DND-41 (cell line): Measurements from ENCODE around the gene KRT81.

Source experiments
- ATAC-seq: fragments of 200-7000 bp; cut with Tn5 transposase; 3 replicates; pipeline ENCODE4 v1.9.1; 2021; ENCODE audit warnings: low read depth; ENCODE audit not compliant: insufficient read depth
- DNase-seq: peaks from one replicate; pipeline ENCODE4 v3.0.0-alpha.2; 2020
- H2AFZ ChIP-seq: 2 replicates; pipeline ENCODE4 v1.6.0; 2012; ENCODE audit warnings: low read depth, low read length
- H3K27ac ChIP-seq: 2 replicates; pipeline ENCODE4 v1.5.1; 2012; ENCODE audit warnings: low read length, inconsistent platforms
- H3K27me3 ChIP-seq: fragments of 200-600 bp; sonication (generic); 2 replicates; pipeline ENCODE4 v1.6.0; 2012; ENCODE audit warnings: low read length, mild to moderate bottlenecking, inconsistent platforms; ENCODE audit not compliant: insufficient read depth, poor library complexity
- H3K36me3 ChIP-seq: 2 replicates; pipeline ENCODE4 v1.5.1; 2012; ENCODE audit warnings: low read length, inconsistent platforms; ENCODE audit not compliant: insufficient read depth
- H3K4me1 ChIP-seq: 2 replicates; pipeline ENCODE4 v1.5.1; 2012; ENCODE audit warnings: mild to moderate bottlenecking, low read length; ENCODE audit not compliant: insufficient read depth
- H3K4me2 ChIP-seq: 2 replicates; pipeline ENCODE4 v1.6.0; 2012; ENCODE audit warnings: mild to moderate bottlenecking, moderate library complexity, low read length, inconsistent platforms; ENCODE audit not compliant: insufficient read depth
- H3K4me3 ChIP-seq, 2 experiments: fragments of 200-600 bp in 1 of 2; shearing (Covaris generic) in 1 of 2; 2 replicates each; pipeline ENCODE4 v1.5.1; 2012 to 2016; ENCODE audit warnings: inconsistent platforms in 2 of 2, low read length in 2 of 2, mild to moderate bottlenecking in 2 of 2, low read depth in 1 of 2, moderate library complexity in 1 of 2
- H3K79me2 ChIP-seq: 2 replicates; pipeline ENCODE4 v1.6.0; 2012; ENCODE audit warnings: low read length, inconsistent platforms; ENCODE audit not compliant: insufficient read depth
- H3K9ac ChIP-seq: 2 replicates; pipeline ENCODE4 v1.6.0; 2012; ENCODE audit warnings: low read depth, mild to moderate bottlenecking, inconsistent platforms, low read length, moderate library complexity
- H3K9me3 ChIP-seq: 2 replicates; pipeline ENCODE4 v1.5.1; 2012; ENCODE audit warnings: low read length, moderate library complexity, mild to moderate bottlenecking, inconsistent platforms; ENCODE audit not compliant: insufficient read depth, severe bottlenecking
- H4K20me1 ChIP-seq: 2 replicates; pipeline ENCODE4 v1.6.0; 2012; ENCODE audit warnings: low read length; ENCODE audit not compliant: insufficient read depth
- EZH2 ChIP-seq: IDR thresholded peaks from 3 replicates; pipeline ENCODE4 v1.6.1; 2012; ENCODE audit warnings: borderline replicate concordance, low read depth, mild to moderate bottlenecking, moderate library complexity, low read length, inconsistent platforms; ENCODE audit not compliant: severe bottlenecking
- TF ChIP-seq, protein P1 (sequence below): IDR thresholded peaks from 2 replicates; pipeline ENCODE4 v1.5.1; 2012; ENCODE audit warnings: borderline replicate concordance, low read length, moderate library complexity, mild to moderate bottlenecking; ENCODE audit not compliant: poor library complexity, severe bottlenecking; ENCODE audit errors: extremely low read depth

The KRT81 gene

GRCh38 chr12:52284562-52285171 lies 6.7 kb downstream of the KRT81 start:
- no peak overlapping the region for H2AFZ ChIP-seq
- DNase-seq (no peak), ATAC-seq (no peak)
- no peaks in the 10 kb centered on the region for H3K36me3 ChIP-seq
- H3K4me1 ChIP-seq = no peaks in the 10 kb centered on the region
- H3K4me3 ChIP-seq = no peak overlapping the region
- H4K20me1 ChIP-seq = no peaks in the 10 kb centered on the region; the same call in 1 of the 2 replicates
- no peaks in the 10 kb centered on the region for H3K9me3 ChIP-seq
- H3K4me2 ChIP-seq = no peak overlapping the region
- H3K27me3 ChIP-seq = no peaks in the 10 kb centered on the region
- TF ChIP-seq, protein P1, sequence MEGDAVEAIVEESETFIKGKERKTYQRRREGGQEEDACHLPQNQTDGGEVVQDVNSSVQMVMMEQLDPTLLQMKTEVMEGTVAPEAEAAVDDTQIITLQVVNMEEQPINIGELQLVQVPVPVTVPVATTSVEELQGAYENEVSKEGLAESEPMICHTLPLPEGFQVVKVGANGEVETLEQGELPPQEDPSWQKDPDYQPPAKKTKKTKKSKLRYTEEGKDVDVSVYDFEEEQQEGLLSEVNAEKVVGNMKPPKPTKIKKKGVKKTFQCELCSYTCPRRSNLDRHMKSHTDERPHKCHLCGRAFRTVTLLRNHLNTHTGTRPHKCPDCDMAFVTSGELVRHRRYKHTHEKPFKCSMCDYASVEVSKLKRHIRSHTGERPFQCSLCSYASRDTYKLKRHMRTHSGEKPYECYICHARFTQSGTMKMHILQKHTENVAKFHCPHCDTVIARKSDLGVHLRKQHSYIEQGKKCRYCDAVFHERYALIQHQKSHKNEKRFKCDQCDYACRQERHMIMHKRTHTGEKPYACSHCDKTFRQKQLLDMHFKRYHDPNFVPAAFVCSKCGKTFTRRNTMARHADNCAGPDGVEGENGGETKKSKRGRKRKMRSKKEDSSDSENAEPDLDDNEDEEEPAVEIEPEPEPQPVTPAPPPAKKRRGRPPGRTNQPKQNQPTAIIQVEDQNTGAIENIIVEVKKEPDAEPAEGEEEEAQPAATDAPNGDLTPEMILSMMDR = no peak
- TF ChIP-seq EZH2 = no peak
- H3K27ac ChIP-seq = no peak overlapping the region
- H3K9ac ChIP-seq = no peak overlapping the region
- H3K79me2 ChIP-seq = no peaks in the 10 kb centered on the region

- Histone ChIP-seq H3K27ac (no peak overlapping the region), H3K36me3 (no peaks in the 10 kb centered on the region), H3K4me3 (no peak overlapping the region), H3K4me1 (peaks cover 3% of the 10 kb centered on the region; the same call in 1 of the 2 replicates), H2AFZ (no peak overlapping the region), H4K20me1 (no peaks in the 10 kb centered on the region; the same call in 1 of the 2 replicates), H3K9me3 (no peaks in the 10 kb centered on the region), H3K4me2 (no peak overlapping the region), H3K79me2 (no peaks in the 10 kb centered on the region), H3K27me3 (peaks cover 6% of the 10 kb centered on the region), H3K9ac (no peak overlapping the region)
- no peak for TF ChIP-seq EZH2
- TF ChIP-seq, protein P1 = no peak
- ATAC-seq = no peak
- no peak for DNase-seq
Observed at GRCh38 chr12:52280796-52281560, 10.4 kb downstream of the KRT81 start.

DNA sequence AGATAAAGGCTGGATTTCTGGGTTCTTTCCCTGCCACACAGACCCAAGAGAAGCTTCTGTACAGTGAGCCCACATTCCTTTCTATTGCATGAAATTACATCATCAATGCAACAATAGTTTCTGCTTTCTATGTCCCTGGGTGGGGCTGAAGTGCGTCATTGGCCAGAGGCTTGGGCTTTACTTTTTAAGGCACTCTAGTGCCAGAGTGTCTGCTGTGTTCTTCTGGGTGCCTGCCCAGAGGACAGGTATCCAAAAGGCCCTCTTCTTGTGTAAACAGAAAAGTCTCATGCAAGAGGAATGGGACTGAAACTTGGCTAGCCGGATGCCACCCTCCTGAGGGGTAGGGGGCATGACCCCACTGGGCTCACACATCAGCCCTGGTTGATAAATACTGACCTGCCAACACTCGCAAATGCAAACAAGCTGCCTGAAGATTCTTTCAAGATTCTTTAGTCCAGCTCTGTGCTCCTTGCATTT lies 11.0 kb downstream of the KRT81 start:
- no peak for ATAC-seq
- Histone ChIP-seq H3K4me3 (no peak overlapping the region), H3K9me3 (no peaks in the 10 kb centered on the region), H3K36me3 (no peaks in the 10 kb centered on the region), H3K79me2 (no peaks in the 10 kb centered on the region), H3K4me2 (no peak overlapping the region), H3K9ac (no peak overlapping the region), H3K4me1 (peaks cover 3% of the 10 kb centered on the region; the same call in 1 of the 2 replicates), H3K27ac (no peak overlapping the region), H3K27me3 (peaks cover 9% of the 10 kb centered on the region), H2AFZ (no peak overlapping the region), H4K20me1 (no peaks in the 10 kb centered on the region; the same call in 1 of the 2 replicates)
- no peak for DNase-seq
- TF ChIP-seq EZH2 = no peak
- TF ChIP-seq, protein P1 = no peak
